Uterus (tissue), 2 donors: Measurements from ENCODE around the gene OGN.

Experiments used
- POLR2A ChIP-seq, 2 donors: fragments of 450-650 bp; IDR thresholded peaks; one replicate each; pipeline ENCODE4 v1.6.1; 2016; ENCODE audit warnings: antibody characterized with exemption in 2 of 2, mild to moderate bottlenecking in 1 of 2, moderate library complexity in 1 of 2
- TF ChIP-seq, protein P1 (sequence below), 4 experiments: fragments of 200-600 bp in 2 of 4; fragments of 450-650 bp in 2 of 4; sonication (generic) in 2 of 4; IDR thresholded peaks; one replicate each; pipeline ENCODE4 v1.5.1; 2016 to 2019; ENCODE audit warnings: antibody characterized with exemption in 4 of 4, mild to moderate bottlenecking in 2 of 4, moderate library complexity in 1 of 4

DNA sequence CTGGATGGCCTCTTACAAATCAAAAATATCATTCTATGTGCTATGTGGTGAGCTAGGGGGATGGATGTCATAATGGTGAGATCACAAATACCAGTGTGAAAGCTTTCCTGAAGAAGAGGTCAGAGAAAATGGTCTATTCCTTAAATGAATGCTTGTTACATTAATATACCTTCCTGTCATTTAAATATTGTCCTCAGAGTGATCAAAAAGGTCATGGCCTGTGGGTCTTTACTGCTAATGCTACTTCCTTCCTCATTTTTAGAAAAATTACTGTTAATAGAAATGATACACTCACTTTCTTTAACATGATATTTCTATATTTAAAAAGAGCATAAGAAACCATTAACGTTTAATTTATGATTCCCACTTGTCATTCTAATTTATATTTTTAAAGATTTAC, 10.2 kb upstream of the OGN start:
- no peak for TF ChIP-seq POLR2A (IDR thresholded peaks at IDR 0.05)
- TF ChIP-seq, protein P1, sequence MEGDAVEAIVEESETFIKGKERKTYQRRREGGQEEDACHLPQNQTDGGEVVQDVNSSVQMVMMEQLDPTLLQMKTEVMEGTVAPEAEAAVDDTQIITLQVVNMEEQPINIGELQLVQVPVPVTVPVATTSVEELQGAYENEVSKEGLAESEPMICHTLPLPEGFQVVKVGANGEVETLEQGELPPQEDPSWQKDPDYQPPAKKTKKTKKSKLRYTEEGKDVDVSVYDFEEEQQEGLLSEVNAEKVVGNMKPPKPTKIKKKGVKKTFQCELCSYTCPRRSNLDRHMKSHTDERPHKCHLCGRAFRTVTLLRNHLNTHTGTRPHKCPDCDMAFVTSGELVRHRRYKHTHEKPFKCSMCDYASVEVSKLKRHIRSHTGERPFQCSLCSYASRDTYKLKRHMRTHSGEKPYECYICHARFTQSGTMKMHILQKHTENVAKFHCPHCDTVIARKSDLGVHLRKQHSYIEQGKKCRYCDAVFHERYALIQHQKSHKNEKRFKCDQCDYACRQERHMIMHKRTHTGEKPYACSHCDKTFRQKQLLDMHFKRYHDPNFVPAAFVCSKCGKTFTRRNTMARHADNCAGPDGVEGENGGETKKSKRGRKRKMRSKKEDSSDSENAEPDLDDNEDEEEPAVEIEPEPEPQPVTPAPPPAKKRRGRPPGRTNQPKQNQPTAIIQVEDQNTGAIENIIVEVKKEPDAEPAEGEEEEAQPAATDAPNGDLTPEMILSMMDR (IDR thresholded peaks at IDR 0.05): no peak
